ENCODE data around the gene CYB561.
"Not testable (repeated sequence)": the region's sequence is repeated elsewhere in the genome, so short reads cannot be mapped to it uniquely, and the experiment has no call there.

CYB561 gene

DNA sequence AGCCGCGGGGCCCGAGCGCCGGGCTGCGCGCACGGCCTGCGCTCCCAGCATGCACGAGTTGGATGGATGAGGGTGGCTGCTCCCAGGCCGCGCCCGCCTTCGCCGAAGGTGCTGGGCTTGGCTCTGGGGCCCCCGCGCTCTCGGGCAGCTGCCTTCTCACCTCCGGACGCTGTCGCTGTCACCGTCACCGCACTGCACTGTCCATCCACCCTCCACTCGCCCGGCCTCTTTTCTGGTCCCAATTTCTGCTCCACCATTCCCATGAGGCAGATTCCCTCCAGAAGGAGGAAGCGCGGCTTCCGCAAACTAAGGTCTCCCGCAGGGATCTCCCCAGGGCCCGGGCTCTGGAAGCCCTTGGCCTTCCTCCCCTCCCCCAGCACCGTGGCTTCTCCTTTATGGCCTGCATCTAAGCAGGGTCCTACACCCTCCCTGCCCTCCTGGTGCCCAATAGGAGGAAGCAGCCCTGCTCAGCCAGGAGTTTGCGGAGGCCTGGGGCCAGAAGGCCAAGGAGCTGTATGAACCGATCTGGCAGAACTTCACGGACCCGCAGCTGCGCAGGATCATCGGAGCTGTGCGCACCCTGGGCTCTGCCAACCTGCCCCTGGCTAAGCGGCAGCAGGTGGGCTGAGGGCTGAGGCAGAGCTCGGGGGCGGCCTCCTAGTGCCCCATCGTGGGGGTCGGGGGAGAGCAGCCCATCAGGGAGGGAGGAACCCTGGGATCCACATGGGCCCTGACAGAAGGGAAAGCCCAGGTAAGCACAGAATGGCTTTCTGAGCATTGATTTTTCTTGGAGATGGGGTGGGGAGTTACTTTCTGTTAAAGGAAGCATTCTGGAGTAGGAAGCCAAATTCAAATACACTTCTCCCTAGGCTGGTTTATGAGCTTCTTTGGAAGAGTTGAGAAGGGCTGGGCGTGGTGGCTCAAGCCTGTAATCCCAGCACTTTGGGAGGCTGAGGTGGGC, 31.7 kb upstream of the CYB561 start:
- TF ChIP-seq POLR2AphosphoS5 (IDR thresholded peaks at IDR 0.05; ENCODE audit: low read depth, low read length) (no peak), TAF1 (IDR thresholded peaks at IDR 0.05; ENCODE audit: borderline replicate concordance, low read depth, low read length) (no peak), POLR2A (IDR thresholded peaks at IDR 0.05; ENCODE audit: low read depth, low read length) (no peak)
- FAIRE-seq (no peak), DNase-seq (ENCODE audit: insufficient read length) (no peak)

DNA sequence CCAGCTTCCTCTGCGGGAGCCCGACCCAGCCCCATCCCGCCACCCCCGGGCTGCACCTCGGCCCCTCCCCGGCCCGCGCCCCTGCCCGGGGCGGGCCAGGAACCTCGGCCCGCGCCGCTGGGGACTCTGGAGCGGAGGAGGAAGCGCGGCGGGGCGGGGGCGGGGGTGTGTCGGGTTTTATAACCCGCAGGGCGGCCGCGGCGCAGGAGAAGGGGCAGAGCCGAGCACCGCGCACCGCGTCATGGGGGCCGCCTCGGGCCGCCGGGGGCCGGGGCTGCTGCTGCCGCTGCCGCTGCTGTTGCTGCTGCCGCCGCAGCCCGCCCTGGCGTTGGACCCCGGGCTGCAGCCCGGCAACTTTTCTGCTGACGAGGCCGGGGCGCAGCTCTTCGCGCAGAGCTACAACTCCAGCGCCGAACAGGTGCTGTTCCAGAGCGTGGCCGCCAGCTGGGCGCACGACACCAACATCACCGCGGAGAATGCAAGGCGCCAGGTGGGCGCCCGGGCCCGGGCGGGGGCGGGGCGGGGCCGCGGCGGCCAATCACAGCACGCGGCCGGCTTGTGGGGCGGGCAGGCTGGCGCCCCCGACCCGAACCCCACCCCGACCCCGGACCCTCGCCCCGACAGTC, 30.9 kb upstream of the CYB561 start, which contains the start of gene ACE:
Gene ACE, plus strand, starts transcription at position 208 of the 626 bp plus-strand sequence. Its CDS starts 34 bp downstream, at position 242.
- FAIRE-seq (no peak), DNase-seq (ENCODE audit: insufficient read length) (no peak)
- TF ChIP-seq POLR2AphosphoS5 (IDR thresholded peaks at IDR 0.05; ENCODE audit: low read depth, low read length) (no peak), TAF1 (IDR thresholded peaks at IDR 0.05; ENCODE audit: borderline replicate concordance, low read depth, low read length) (no peak), POLR2A (IDR thresholded peaks at IDR 0.05; ENCODE audit: low read depth, low read length) (no peak)

- TF ChIP-seq POLR2AphosphoS5 (IDR thresholded peaks at IDR 0.05; ENCODE audit: low read depth, low read length) (no peak), TAF1 (IDR thresholded peaks at IDR 0.05; ENCODE audit: borderline replicate concordance, low read depth, low read length) (no peak)
- DNase-seq (ENCODE audit: insufficient read length) (no peak), FAIRE-seq (no peak)
These were observed 30.4 kb upstream of the CYB561 start for GRCh38 chr17:63476459-63476853.

DNA sequence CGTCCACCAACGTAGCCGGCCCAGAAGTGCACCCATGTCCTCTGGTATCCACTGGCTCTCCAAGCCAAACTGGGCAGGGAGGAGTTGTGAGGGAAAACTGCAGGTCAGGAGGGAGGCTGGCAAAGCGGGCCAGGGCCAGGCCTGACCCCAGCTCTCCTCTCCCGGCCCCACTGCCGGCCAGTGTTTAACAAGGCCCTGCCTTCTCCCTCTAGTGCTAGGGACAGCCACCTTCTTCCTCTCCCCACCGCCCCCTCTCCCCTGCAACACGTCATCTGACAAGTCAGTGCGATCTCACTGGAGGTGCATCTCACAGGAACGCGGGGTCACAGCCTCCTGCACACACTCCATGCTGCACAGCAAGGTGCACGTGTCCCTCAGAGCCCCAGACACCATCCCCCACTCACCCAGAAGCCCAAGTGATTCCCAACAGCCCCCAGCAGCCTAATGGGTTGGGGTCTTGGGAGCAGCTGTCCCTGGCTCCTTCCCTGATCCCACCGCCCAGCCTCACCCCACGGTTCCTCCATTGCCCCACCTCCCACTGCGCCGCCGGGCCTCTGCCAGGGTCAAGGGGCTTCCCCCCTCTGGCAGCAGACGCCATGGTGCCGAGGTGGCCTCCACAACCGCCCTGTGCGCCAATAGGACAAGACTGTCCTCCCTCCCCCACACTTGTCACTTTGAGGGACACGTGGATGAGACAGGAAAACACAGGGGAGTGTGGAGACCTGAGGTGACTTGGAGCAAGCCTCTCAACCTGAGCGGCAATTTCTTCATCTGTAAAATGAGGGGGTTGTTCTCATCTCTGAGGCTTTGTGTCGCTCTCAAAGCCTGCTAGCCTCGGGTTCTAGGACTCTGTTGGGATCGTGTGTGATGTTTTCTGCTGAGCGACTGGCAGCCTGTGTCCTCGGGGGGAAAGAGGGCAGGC, 29.6 kb upstream of the CYB561 start:
- DNase-seq (ENCODE audit: insufficient read length), result no peak
- TF ChIP-seq TAF1 (IDR thresholded peaks at IDR 0.05; ENCODE audit: borderline replicate concordance, low read depth, low read length), result no peak
- no peak for TF ChIP-seq POLR2AphosphoS5 (IDR thresholded peaks at IDR 0.05; ENCODE audit: low read depth, low read length)
- TF ChIP-seq POLR2A (IDR thresholded peaks at IDR 0.05; ENCODE audit: low read depth, low read length), result no peak

GRCh38 chr17:63474586-63475460, 28.7 kb upstream of the CYB561 start:
- FAIRE-seq, result no peak
- TF ChIP-seq POLR2A (IDR thresholded peaks at IDR 0.05; ENCODE audit: low read depth, low read length), result no peak
- TF ChIP-seq TAF1 (IDR thresholded peaks at IDR 0.05; ENCODE audit: borderline replicate concordance, low read depth, low read length), result no peak
- no peak for TF ChIP-seq POLR2AphosphoS5 (IDR thresholded peaks at IDR 0.05; ENCODE audit: low read depth, low read length)
- no peak for DNase-seq (ENCODE audit: insufficient read length)

More for the DNA sequence above, 29.6 kb upstream of the CYB561 start:
- no peak for FAIRE-seq

DNA sequence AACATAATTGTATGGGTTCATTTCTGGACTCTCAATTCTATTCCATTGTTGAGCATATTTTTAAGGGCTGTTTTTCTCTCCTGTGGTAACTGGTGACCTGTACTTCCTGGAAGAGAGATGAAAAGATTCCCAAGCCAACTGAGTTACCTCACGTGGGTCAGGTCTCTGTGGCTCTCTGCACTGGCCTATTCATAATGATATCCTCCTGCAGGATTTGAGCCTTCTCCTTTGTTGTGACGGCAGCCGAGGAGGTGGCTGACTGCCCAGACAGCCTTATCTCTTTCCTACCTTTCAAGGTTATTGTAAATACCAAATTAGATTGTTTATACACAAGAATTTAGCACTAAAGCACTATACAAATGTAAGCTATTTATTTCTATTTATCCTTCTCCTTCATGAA, 28.1 kb upstream of the CYB561 start:
- TF ChIP-seq TAF1 (IDR thresholded peaks at IDR 0.05; ENCODE audit: borderline replicate concordance, low read depth, low read length), result no peak
- no peak for TF ChIP-seq POLR2AphosphoS5 (IDR thresholded peaks at IDR 0.05; ENCODE audit: low read depth, low read length)
- TF ChIP-seq POLR2A (IDR thresholded peaks at IDR 0.05; ENCODE audit: low read depth, low read length), result no peak
- no peak for DNase-seq (ENCODE audit: insufficient read length)
- FAIRE-seq, result no peak

DNA sequence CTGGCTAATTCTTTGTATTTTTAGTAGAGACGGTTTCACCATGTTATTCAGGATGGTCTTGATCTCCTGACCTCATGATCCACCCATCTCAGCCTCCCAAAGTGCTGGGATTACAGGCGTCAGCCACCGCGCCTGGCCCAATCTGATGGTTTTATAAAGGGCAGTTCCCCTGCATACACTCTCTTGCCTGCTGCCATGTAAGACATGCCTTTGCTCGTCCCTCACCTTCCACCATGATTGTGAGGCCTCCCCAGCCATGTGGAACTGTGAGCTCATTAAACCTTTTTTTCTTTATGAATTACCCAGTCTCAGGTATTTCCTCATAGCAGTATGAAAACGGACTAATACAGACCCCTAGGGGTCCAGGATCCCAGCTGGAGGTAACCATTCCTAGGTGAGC, 22.0 kb upstream of the CYB561 start:
- FAIRE-seq; DNase-seq (ENCODE audit: insufficient read length): not testable (repeated sequence)

DNA sequence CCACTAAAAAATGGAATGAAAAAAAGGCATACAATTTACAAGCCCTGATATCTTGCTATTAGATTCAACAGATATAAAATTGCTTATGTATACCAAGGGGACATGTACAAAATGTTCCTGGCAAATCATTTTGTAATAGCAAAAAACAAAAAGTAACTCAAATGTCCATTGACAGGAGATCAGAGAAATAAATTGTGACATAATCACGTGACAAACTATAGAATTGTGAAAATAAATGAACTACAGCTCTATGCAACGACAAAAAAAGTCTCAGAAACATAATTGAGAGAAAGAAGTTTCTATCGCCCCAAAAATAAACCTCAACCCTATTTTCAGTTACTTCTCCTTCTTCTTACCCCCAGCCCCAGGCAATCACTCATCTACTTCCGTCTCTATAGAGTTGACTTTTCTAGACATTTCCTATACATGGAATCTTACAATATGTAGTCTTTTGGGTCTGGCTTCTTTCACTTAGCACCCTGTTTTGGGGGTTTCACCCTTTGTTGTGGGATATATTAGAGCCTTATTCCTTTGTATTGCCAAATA, 18.7 kb upstream of the CYB561 start:
- DNase-seq (ENCODE audit: insufficient read length), result no peak

GRCh38 chr17:63463771-63464170, 17.7 kb upstream of the CYB561 start:
- FAIRE-seq (no peak), DNase-seq (ENCODE audit: insufficient read length) (no peak)
- no peak for TF ChIP-seq POLR2AphosphoS5 (IDR thresholded peaks at IDR 0.05; ENCODE audit: low read depth, low read length)
- TF ChIP-seq POLR2A (IDR thresholded peaks at IDR 0.05; ENCODE audit: low read depth, low read length), result no peak
- no peak for TF ChIP-seq TAF1 (IDR thresholded peaks at IDR 0.05; ENCODE audit: borderline replicate concordance, low read depth, low read length)

More for the DNA sequence above, 18.7 kb upstream of the CYB561 start:
- TF ChIP-seq POLR2AphosphoS5 (IDR thresholded peaks at IDR 0.05; ENCODE audit: low read depth, low read length), result no peak
- no peak for TF ChIP-seq TAF1 (IDR thresholded peaks at IDR 0.05; ENCODE audit: borderline replicate concordance, low read depth, low read length)
- no peak for TF ChIP-seq POLR2A (IDR thresholded peaks at IDR 0.05; ENCODE audit: low read depth, low read length)
- no peak for FAIRE-seq

GRCh38 chr17:63460018-63460417, 13.9 kb upstream of the CYB561 start:
- TF ChIP-seq POLR2AphosphoS5 (IDR thresholded peaks at IDR 0.05; ENCODE audit: low read depth, low read length), result no peak
- no peak for TF ChIP-seq POLR2A (IDR thresholded peaks at IDR 0.05; ENCODE audit: low read depth, low read length)
- TF ChIP-seq TAF1 (IDR thresholded peaks at IDR 0.05; ENCODE audit: borderline replicate concordance, low read depth, low read length), result no peak
- FAIRE-seq, result no peak
- DNase-seq (ENCODE audit: insufficient read length), result no peak

Data from GM12892 (cell line).